D721Med (cell line): ENCODE data around the gene ZGRF1.
"Not testable (repeated sequence)": the region's sequence is repeated elsewhere in the genome, so short reads cannot be mapped to it uniquely, and the experiment has no call there.

Experiments used
- DNase-seq: peaks from one replicate; pipeline ENCODE4 v3.0.0; 2011; ENCODE audit warnings: low spot score; ENCODE audit not compliant: insufficient read length
- FAIRE-seq: peaks from 2 replicates; lab custom pipeline; 2011; peaks lifted over from hg19 to GRCh38; lab: Jason Lieb, UNC
- CTCF ChIP-seq: IDR thresholded peaks from 2 replicates; pipeline ENCODE4 v1.5.1; 2012; ENCODE audit warnings: mild to moderate bottlenecking, control low read depth; ENCODE audit not compliant: insufficient read depth; ENCODE audit errors: missing control alignments

The ZGRF1 gene

GRCh38 chr4:112531146-112531545 lies 105.6 kb downstream of the ZGRF1 start:
- DNase-seq (no peak), FAIRE-seq (no peak)
- no peak for TF ChIP-seq CTCF

GRCh38 chr4:112526061-112526460 lies 110.6 kb downstream of the ZGRF1 start:
- FAIRE-seq = no peak
- no peak for DNase-seq

GRCh38 chr4:112523764-112524505 lies 112.8 kb downstream of the ZGRF1 start:
- DNase-seq = no peak
- FAIRE-seq = no peak
- peak; percentile 50 for TF ChIP-seq CTCF

More at GRCh38 chr4:112526061-112526460, 110.6 kb downstream of the ZGRF1 start:
- no peak for TF ChIP-seq CTCF

GRCh38 chr4:112523008-112523721 lies 113.5 kb downstream of the ZGRF1 start:
- FAIRE-seq (no peak), DNase-seq (no peak)
- TF ChIP-seq CTCF = no peak

- FAIRE-seq, DNase-seq: not testable (repeated sequence)
Observed at GRCh38 chr4:112522431-112522830, 114.3 kb downstream of the ZGRF1 start.

GRCh38 chr4:112521123-112522023 lies 115.3 kb downstream of the ZGRF1 start:
- no peak for FAIRE-seq
- no peak for DNase-seq
- no peak for TF ChIP-seq CTCF

- DNase-seq (no peak), FAIRE-seq (no peak)
Observed at GRCh38 chr4:112520598-112521122, 116.0 kb downstream of the ZGRF1 start.

More at GRCh38 chr4:112520598-112521122, 116.0 kb downstream of the ZGRF1 start:
- TF ChIP-seq CTCF = no peak
